Measurements from ENCODE around the gene ATXN7. TPM values are rescaled to one million over a fixed set of nuclear protein-coding genes. Genes with fewer than 3 reads are reported as not detected.

ATXN7 gene
- total RNA-seq, 1 experiment from 2014 or later = 3.6 TPM

DNA sequence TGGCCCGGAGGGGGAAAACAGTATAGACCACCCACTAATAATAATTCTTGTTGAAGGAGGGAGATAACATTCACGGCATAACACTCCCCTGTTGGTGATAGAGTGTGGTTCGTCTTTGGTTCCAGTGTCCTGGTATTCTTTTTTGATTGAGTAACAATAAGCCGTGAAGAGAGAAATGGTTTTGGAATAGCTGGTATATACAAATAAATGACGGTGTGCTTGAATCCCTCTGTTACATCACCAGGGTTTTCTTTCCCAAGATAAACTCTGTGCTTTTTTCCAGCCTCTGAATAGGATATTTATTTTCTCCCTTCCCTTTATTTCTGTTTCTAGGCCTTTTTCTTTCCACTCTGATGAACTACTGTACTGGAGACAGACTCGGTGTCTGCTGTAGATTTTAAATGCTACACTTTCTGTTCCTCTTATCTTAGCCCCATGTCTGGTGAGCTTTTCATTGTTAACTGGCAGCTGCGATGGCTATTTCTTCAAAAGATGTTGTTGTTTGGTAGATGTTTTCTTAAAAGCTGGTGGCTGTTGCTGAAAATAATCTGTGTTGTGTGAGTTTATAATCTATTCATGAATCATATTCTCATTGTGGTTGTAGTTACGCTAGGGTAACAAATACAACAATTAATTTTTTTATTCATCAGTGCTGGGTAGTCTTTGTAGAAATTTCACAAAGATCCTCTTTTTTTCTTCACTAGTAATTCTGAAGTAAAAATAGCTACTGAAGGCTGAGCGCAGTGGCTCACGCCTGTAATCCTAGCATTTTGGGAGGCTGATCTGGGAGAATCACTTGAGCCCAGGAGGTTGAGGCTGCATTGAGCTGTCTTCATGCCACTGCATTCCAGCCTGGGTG is 64.0 kb downstream of the ATXN7 start:
- CTCF ChIA-PET = no interaction called here
- no peaks in the 10 kb centered on the region for H3F3A ChIP-seq (ENCODE audit: low read length, unreplicated experiment)
- no peaks in the 10 kb centered on the region for H4K20me1 ChIP-seq (ENCODE audit: low read length)
- no peak overlapping the region for H3K4me3 ChIP-seq (ENCODE audit: low read length)
- no peak for ATAC-seq
- POLR2A ChIA-PET (ENCODE audit: unreplicated experiment) = interaction anchor here (0.7 kb wide), 1 partner anchor 10 kb away, joined by 5 read pairs; no protein-coding TSS in a partner anchor
- intact Hi-C loops (cut with micrococcal nuclease) = no loop called here
- TF ChIP-seq EZH2 (IDR thresholded peaks at IDR 0.05; ENCODE audit: low read length, unreplicated experiment) = no peak
- TF ChIP-seq EZH2phosphoT487 (IDR thresholded peaks at IDR 0.05; ENCODE audit: borderline replicate concordance, low read length) = no peak
- TF ChIP-seq, protein P1, sequence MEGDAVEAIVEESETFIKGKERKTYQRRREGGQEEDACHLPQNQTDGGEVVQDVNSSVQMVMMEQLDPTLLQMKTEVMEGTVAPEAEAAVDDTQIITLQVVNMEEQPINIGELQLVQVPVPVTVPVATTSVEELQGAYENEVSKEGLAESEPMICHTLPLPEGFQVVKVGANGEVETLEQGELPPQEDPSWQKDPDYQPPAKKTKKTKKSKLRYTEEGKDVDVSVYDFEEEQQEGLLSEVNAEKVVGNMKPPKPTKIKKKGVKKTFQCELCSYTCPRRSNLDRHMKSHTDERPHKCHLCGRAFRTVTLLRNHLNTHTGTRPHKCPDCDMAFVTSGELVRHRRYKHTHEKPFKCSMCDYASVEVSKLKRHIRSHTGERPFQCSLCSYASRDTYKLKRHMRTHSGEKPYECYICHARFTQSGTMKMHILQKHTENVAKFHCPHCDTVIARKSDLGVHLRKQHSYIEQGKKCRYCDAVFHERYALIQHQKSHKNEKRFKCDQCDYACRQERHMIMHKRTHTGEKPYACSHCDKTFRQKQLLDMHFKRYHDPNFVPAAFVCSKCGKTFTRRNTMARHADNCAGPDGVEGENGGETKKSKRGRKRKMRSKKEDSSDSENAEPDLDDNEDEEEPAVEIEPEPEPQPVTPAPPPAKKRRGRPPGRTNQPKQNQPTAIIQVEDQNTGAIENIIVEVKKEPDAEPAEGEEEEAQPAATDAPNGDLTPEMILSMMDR (conservative IDR thresholded peaks at IDR 0.05; ENCODE audit: low read depth, low read length) = no peak
- H3K4me1 ChIP-seq (ENCODE audit: insufficient read depth, low read length) = no peaks in the 10 kb centered on the region
- H3K79me2 ChIP-seq (ENCODE audit: low read length) = peaks cover 11% of the 10 kb centered on the region; the same call in 1 of the 2 replicates
- H3K27ac ChIP-seq (ENCODE audit: low read length) = no peak overlapping the region
- no TSS peak for BruUV-seq (replicated peaks)
- no peaks in the 10 kb centered on the region for H3K9me3 ChIP-seq (ENCODE audit: low read length)
- no peaks in the 10 kb centered on the region for H3K27me3 ChIP-seq (ENCODE audit: low read length)
- H3K4me2 ChIP-seq (ENCODE audit: low read length) = no peak overlapping the region
- H3K9ac ChIP-seq (ENCODE audit: low read length) = no peak overlapping the region
- no peak for DNase-seq
- peaks cover 6% of the 10 kb centered on the region; the same call in 1 of the 2 replicates for H3K36me3 ChIP-seq (ENCODE audit: low read depth, low read length)
- H3K9me2 ChIP-seq (replicated peaks; ENCODE audit: low read length) = no peaks in the 10 kb centered on the region
- H2AFZ ChIP-seq (ENCODE audit: low read length) = no peak overlapping the region

DNA sequence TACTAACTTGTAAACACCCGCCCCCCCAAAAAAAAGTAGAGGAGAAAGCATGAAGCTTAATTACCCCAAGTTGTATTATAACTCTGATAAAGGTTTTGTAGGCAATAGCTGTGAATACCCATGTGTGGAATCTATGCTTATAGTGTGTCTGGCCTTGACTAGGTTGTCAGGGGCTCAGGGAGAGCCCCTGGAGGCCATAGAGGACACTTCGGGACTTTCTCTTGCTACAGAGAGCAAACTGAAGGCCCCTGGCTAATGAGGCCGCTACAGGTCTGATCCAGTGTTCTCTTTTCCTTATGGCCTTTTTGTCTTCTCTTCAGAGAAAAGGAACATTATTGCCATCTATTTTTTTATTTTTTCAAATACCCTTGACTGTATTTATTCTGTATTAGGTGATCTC is 67.6 kb downstream of the ATXN7 start:
- no peak for DNase-seq
- TF ChIP-seq, protein P1 (conservative IDR thresholded peaks at IDR 0.05; ENCODE audit: low read depth, low read length) = no peak
- TF ChIP-seq EZH2 (IDR thresholded peaks at IDR 0.05; ENCODE audit: low read length, unreplicated experiment) (no peak), EZH2phosphoT487 (IDR thresholded peaks at IDR 0.05; ENCODE audit: borderline replicate concordance, low read length) (no peak)
- POLR2A ChIA-PET (ENCODE audit: unreplicated experiment) = no interaction called here
- Histone ChIP-seq H3K4me1 (ENCODE audit: insufficient read depth, low read length) (peaks cover 5% of the 10 kb centered on the region; the same call in 1 of the 2 replicates), H2AFZ (ENCODE audit: low read length) (no peak overlapping the region), H3K36me3 (ENCODE audit: low read depth, low read length) (no peaks in the 10 kb centered on the region), H3K9ac (ENCODE audit: low read length) (no peak overlapping the region), H3K9me3 (ENCODE audit: low read length) (no peaks in the 10 kb centered on the region), H4K20me1 (ENCODE audit: low read length) (no peaks in the 10 kb centered on the region; the same call in 1 of the 2 replicates), H3F3A (ENCODE audit: low read length, unreplicated experiment) (no peaks in the 10 kb centered on the region), H3K27ac (ENCODE audit: low read length) (no peak overlapping the region), H3K79me2 (ENCODE audit: low read length) (peaks cover 45% of the 10 kb centered on the region), H3K27me3 (ENCODE audit: low read length) (no peaks in the 10 kb centered on the region), H3K4me3 (ENCODE audit: low read length) (no peak overlapping the region), H3K9me2 (replicated peaks; ENCODE audit: low read length) (no peaks in the 10 kb centered on the region), H3K4me2 (ENCODE audit: low read length) (no peak overlapping the region)
- no TSS peak for BruUV-seq (replicated peaks)
- intact Hi-C loops (cut with micrococcal nuclease) = no loop called here
- CTCF ChIA-PET = no interaction called here
- ATAC-seq = no peak
